Neutrophil (primary cell): ENCODE data around the gene BBOF1.

Source experiments
- H3K27ac ChIP-seq: fragments of 200-600 bp; sonication (generic); 2 replicates; pipeline ENCODE4 v1.5.1; 2016; ENCODE audit warnings: mild to moderate bottlenecking, moderate library complexity
- H3K27me3 ChIP-seq: fragments of 200-600 bp; sonication (generic); 2 replicates; pipeline ENCODE4 v1.6.0; 2016; ENCODE audit warnings: mild to moderate bottlenecking
- H3K36me3 ChIP-seq: fragments of 200-600 bp; sonication (generic); 2 replicates; pipeline ENCODE4 v1.5.1; 2017
- H3K4me1 ChIP-seq, 2 experiments: fragments of 200-600 bp in 1 of 2; sonication (generic) in 1 of 2; 1 replicate in 1 of 2; 2 replicates in 1 of 2; pipeline versions ENCODE4 v1.5.1 to v1.6.1; 2013 to 2016; ENCODE audit warnings: low read depth in 1 of 2, low read length in 1 of 2, mild to moderate bottlenecking in 1 of 2, moderate library complexity in 1 of 2; ENCODE audit not compliant: control insufficient read depth in 1 of 2, insufficient read depth in 1 of 2
- H3K4me3 ChIP-seq, 2 experiments: fragments of 200-600 bp in 1 of 2; sonication (generic) in 1 of 2; 1 replicate in 1 of 2; 2 replicates in 1 of 2; pipeline ENCODE4 v1.5.1; 2013 to 2016; ENCODE audit warnings: low read depth in 1 of 2, low read length in 1 of 2, mild to moderate bottlenecking in 1 of 2, moderate library complexity in 1 of 2
- H3K9me3 ChIP-seq: fragments of 200-600 bp; sonication (generic); 2 replicates; pipeline ENCODE4 v1.5.1; 2016
- TF ChIP-seq, protein P1 (sequence below): fragments of 200-600 bp; sonication (generic); IDR thresholded peaks from 2 replicates; pipeline ENCODE4 v1.5.1; 2016; ENCODE audit warnings: antibody characterized with exemption

BBOF1 gene

GRCh38 chr14:74035556-74035955 is 16.4 kb downstream of the BBOF1 start:
- Histone ChIP-seq H3K9me3 (no peaks in the 10 kb centered on the region), H3K4me3 (no peak overlapping the region), H3K36me3 (no peaks in the 10 kb centered on the region), H3K4me1 (no peaks in the 10 kb centered on the region), H3K27ac (no peak overlapping the region), H3K27me3 (no peaks in the 10 kb centered on the region)
- TF ChIP-seq, protein P1, sequence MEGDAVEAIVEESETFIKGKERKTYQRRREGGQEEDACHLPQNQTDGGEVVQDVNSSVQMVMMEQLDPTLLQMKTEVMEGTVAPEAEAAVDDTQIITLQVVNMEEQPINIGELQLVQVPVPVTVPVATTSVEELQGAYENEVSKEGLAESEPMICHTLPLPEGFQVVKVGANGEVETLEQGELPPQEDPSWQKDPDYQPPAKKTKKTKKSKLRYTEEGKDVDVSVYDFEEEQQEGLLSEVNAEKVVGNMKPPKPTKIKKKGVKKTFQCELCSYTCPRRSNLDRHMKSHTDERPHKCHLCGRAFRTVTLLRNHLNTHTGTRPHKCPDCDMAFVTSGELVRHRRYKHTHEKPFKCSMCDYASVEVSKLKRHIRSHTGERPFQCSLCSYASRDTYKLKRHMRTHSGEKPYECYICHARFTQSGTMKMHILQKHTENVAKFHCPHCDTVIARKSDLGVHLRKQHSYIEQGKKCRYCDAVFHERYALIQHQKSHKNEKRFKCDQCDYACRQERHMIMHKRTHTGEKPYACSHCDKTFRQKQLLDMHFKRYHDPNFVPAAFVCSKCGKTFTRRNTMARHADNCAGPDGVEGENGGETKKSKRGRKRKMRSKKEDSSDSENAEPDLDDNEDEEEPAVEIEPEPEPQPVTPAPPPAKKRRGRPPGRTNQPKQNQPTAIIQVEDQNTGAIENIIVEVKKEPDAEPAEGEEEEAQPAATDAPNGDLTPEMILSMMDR = no peak

GRCh38 chr14:74038020-74038859 is 19.1 kb downstream of the BBOF1 start:
- Histone ChIP-seq H3K27me3 (no peaks in the 10 kb centered on the region), H3K36me3 (no peaks in the 10 kb centered on the region), H3K9me3 (no peaks in the 10 kb centered on the region), H3K4me3 (no peak overlapping the region), H3K27ac (no peak overlapping the region), H3K4me1 (no peaks in the 10 kb centered on the region)
- TF ChIP-seq, protein P1 = peak; percentile 52

- no peaks in the 10 kb centered on the region for H3K4me1 ChIP-seq
Measured at GRCh38 chr14:74042296-74042695, 23.1 kb downstream of the BBOF1 start.

GRCh38 chr14:74045522-74045921 is 26.4 kb downstream of the BBOF1 start:
- H3K36me3 ChIP-seq = no peaks in the 10 kb centered on the region
- TF ChIP-seq, protein P1 = no peak

More at GRCh38 chr14:74042296-74042695, 23.1 kb downstream of the BBOF1 start:
- Histone ChIP-seq H3K4me3 (no peak overlapping the region), H3K27me3 (no peaks in the 10 kb centered on the region), H3K9me3 (no peaks in the 10 kb centered on the region), H3K36me3 (no peaks in the 10 kb centered on the region), H3K27ac (no peak overlapping the region)
- TF ChIP-seq, protein P1 = no peak

GRCh38 chr14:74048281-74048680 is 29.1 kb downstream of the BBOF1 start:
- Histone ChIP-seq H3K9me3 (no peaks in the 10 kb centered on the region), H3K27me3 (no peaks in the 10 kb centered on the region), H3K36me3 (no peaks in the 10 kb centered on the region), H3K4me3 (no peak overlapping the region), H3K27ac (no peak overlapping the region), H3K4me1 (no peaks in the 10 kb centered on the region)
- TF ChIP-seq, protein P1 = no peak

More at GRCh38 chr14:74045522-74045921, 26.4 kb downstream of the BBOF1 start:
- Histone ChIP-seq H3K4me3 (no peak overlapping the region), H3K9me3 (no peaks in the 10 kb centered on the region), H3K4me1 (no peaks in the 10 kb centered on the region), H3K27me3 (no peaks in the 10 kb centered on the region), H3K27ac (no peak overlapping the region)
